Natural killer cell (primary cell): ENCODE results near the gene F2. TPM values are rescaled to one million over a fixed set of nuclear protein-coding genes. Genes with fewer than 3 reads are reported as not detected.

ENCODE experiments used
- ATAC-seq, 3 donors: fragments of 150-1000 bp in 2 of 3; fragments of 200-7000 bp in 1 of 3; cut with Tn5 transposase; 1 replicate in 1 of 3; 2 replicates in 2 of 3; pipeline ENCODE4 v1.10.0; 2021; ENCODE audit warnings: mild to moderate bottlenecking in 2 of 3, moderate library complexity in 2 of 3
- DNase-seq, 2 donors: peaks; one replicate each; pipeline versions ENCODE4 v3.0.0 to v3.0.0-alpha.2; 2013 to 2021; ENCODE audit warnings: mixed read lengths in 1 of 2
- H3K27ac ChIP-seq: one replicate; pipeline ENCODE4 v1.5.1; 2013; ENCODE audit warnings: mild to moderate bottlenecking, low read length
- H3K27me3 ChIP-seq: one replicate; pipeline ENCODE4 v1.6.1; 2013; ENCODE audit warnings: low read length; ENCODE audit not compliant: control insufficient read depth, insufficient read depth
- H3K36me3 ChIP-seq: one replicate; pipeline ENCODE4 v1.6.1; 2013; ENCODE audit warnings: low read length; ENCODE audit not compliant: control insufficient read depth, insufficient read depth
- H3K4me1 ChIP-seq: one replicate; pipeline ENCODE4 v1.6.1; 2013; ENCODE audit warnings: low read length; ENCODE audit not compliant: control insufficient read depth, insufficient read depth
- H3K4me3 ChIP-seq: one replicate; pipeline ENCODE4 v1.5.1; 2013; ENCODE audit warnings: low read length
- H3K9me3 ChIP-seq: one replicate; pipeline ENCODE4 v1.6.1; 2013; ENCODE audit warnings: low read length; ENCODE audit not compliant: control insufficient read depth, insufficient read depth
- H3K27ac Mint-ChIP-seq, 2 donors: one replicate each; pipeline ENCODE4 v1.8.0; 2022; ENCODE audit warnings: mild to moderate bottlenecking in 2 of 2, mixed read lengths in 2 of 2, moderate library complexity in 1 of 2
- H3K27me3 Mint-ChIP-seq, 2 donors: one replicate each; pipeline ENCODE4 v1.8.0; 2022; ENCODE audit warnings: low read depth in 2 of 2, mixed read lengths in 2 of 2
- H3K36me3 Mint-ChIP-seq: one replicate; pipeline ENCODE4 v1.8.0; 2022; ENCODE audit warnings: mixed read lengths
- H3K4me1 Mint-ChIP-seq, 2 donors: one replicate each; pipeline ENCODE4 v1.8.0; 2022; ENCODE audit warnings: mixed read lengths in 2 of 2
- H3K4me3 Mint-ChIP-seq: one replicate; pipeline ENCODE4 v1.8.0; 2022; ENCODE audit warnings: mild to moderate bottlenecking, moderate library complexity, mixed read lengths
- H3K9me3 Mint-ChIP-seq, 2 donors: one replicate each; pipeline ENCODE4 v1.8.0; 2022; ENCODE audit warnings: mixed read lengths in 2 of 2
- WGBS: methylation state at CpG from one replicate; pipeline ENCODE4 v1.1.7; 2013; ENCODE audit warnings: missing lambda C conversion rate; ENCODE audit not compliant: insufficient coverage; 5-methylcytosine and 5-hydroxymethylcytosine counted together
- intact Hi-C: fragments of 100-400 bp; cut with micrococcal nuclease; formaldehyde crosslinking; loops from one replicate; pipeline ENCODE4 v1.14.2; 2022
- total RNA-seq, 4 donors: library from RNA; stranded (reverse); fragments of 120-200 nt in 1 of 4; gene quantifications; one replicate each; pipeline versions ENCODE4 v1.2.3 to v1.2.4, GENCODE V29; 2013 to 2022
- TF ChIP-seq, protein P1 (sequence below): fragments of 200-600 bp; IDR thresholded peaks from one replicate; pipeline ENCODE4 v1.8.0; 2022; ENCODE audit warnings: antibody characterized with exemption

Gene F2
- total RNA-seq, 3 donors from 2014 or later (not counting 1 experiment from before 2014, with no cell fraction given) = 0.14 TPM; not detected in 2

DNA sequence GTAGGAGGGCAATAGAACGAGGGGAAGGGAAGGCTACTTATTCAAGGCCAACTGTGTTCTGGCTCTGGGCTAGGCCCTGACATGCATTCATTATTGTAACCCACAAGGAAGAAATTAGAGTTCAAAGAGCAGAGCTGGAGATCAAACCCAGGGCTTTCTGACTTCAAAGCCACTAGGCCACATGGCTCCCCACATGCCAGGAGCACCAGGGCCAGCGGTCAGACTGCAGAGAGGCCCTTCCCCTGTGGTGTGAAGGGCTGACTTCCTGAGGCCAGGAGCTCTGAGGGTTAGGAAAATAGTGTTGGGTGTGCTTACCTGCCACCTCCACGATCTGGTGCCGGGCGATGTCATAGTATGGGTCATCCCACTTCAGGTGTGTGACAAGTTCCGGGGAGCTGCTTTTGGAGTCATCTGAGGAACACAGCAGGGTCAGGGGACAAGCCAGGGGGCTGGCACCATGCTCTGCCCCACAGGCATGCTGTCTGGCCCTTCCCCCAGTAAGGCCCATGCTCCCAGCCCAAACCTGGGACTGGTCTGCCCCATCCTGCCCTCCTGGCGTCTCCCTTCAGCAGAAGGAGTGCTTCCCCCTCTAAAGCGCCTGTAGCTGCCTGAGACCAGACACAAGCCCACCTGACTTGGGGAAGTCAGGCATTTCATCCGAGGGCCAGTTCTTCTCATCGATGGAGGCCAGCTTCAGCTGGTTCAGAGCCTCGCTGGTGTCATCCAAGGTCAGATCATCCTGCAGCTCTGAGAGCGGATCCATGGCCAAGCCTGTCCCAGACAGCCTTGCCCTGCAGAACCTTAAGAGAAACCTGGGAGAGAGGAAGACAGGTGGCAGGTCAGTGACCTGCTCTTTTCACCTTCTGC is 23.4 kb upstream of the F2 start:
- H3K36me3 ChIP-seq = peaks cover 45% of the 10 kb centered on the region
- Mint-ChIP-seq H3K36me3 (no peaks in the 10 kb centered on the region), H3K9me3 (no peaks in the 10 kb centered on the region), H3K4me3 (no peak overlapping the region), H3K27me3 (no peaks in the 10 kb centered on the region), H3K4me1 (peaks cover 29 to 48% of the 10 kb centered on the region in 2 donors), H3K27ac (peak overlapping the region in 1 of 2 donors; percentile 71)
- H3K27me3 ChIP-seq = no peaks in the 10 kb centered on the region
- no peak overlapping the region for H3K27ac ChIP-seq
- TF ChIP-seq, protein P1, sequence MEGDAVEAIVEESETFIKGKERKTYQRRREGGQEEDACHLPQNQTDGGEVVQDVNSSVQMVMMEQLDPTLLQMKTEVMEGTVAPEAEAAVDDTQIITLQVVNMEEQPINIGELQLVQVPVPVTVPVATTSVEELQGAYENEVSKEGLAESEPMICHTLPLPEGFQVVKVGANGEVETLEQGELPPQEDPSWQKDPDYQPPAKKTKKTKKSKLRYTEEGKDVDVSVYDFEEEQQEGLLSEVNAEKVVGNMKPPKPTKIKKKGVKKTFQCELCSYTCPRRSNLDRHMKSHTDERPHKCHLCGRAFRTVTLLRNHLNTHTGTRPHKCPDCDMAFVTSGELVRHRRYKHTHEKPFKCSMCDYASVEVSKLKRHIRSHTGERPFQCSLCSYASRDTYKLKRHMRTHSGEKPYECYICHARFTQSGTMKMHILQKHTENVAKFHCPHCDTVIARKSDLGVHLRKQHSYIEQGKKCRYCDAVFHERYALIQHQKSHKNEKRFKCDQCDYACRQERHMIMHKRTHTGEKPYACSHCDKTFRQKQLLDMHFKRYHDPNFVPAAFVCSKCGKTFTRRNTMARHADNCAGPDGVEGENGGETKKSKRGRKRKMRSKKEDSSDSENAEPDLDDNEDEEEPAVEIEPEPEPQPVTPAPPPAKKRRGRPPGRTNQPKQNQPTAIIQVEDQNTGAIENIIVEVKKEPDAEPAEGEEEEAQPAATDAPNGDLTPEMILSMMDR = no peak
- DNase-seq = no peak
- H3K4me3 ChIP-seq = no peak overlapping the region
- H3K4me1 ChIP-seq = peaks cover 46% of the 10 kb centered on the region
- intact Hi-C loops = no loop called here
- H3K9me3 ChIP-seq = no peaks in the 10 kb centered on the region
- WGBS = 89% methylated on average over 12 of the region's 12 CpGs
- no peak for ATAC-seq

GRCh38 chr11:46696212-46696558 is 22.8 kb upstream of the F2 start:
- Mint-ChIP-seq H3K27ac (peak overlapping the region in 1 of 2 donors; percentile 71), H3K9me3 (no peaks in the 10 kb centered on the region), H3K27me3 (no peaks in the 10 kb centered on the region), H3K4me3 (no peak overlapping the region), H3K36me3 (no peaks in the 10 kb centered on the region), H3K4me1 (peaks cover 33 to 52% of the 10 kb centered on the region in 2 donors)
- ATAC-seq = no peak
- intact Hi-C loops = no loop called here
- WGBS = 95% methylated on average over 11 of the region's 11 CpGs
- TF ChIP-seq, protein P1 = no peak
- Histone ChIP-seq H3K36me3 (peaks cover 40% of the 10 kb centered on the region), H3K4me3 (no peak overlapping the region), H3K4me1 (peaks cover 49% of the 10 kb centered on the region), H3K9me3 (no peaks in the 10 kb centered on the region), H3K27ac (no peak overlapping the region), H3K27me3 (no peaks in the 10 kb centered on the region)
- no peak for DNase-seq

DNA sequence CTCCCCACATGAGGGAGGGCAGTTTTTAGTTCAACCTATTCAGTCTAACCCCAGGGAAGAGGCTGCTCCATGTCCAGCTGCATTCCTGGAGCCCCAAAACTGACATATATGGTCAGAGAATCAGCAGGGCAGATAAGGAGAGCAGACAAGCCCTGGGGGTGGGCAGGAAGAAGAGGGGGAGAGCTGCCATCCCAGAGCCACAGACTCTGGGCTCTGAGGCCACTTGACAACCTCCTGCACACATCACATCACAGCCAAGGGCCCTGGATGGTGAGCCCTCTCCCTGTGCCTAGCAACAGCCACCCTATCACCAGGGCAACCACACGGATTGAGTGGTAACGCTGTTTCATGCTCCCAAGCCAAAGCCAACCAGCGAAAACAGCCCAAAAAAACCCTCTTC is 21.7 kb upstream of the F2 start:
- no peaks in the 10 kb centered on the region for H3K9me3 ChIP-seq
- ATAC-seq (no peak), DNase-seq (no peak)
- no peak overlapping the region for H3K4me3 ChIP-seq
- TF ChIP-seq, protein P1 = no peak
- Mint-ChIP-seq H3K9me3 (no peaks in the 10 kb centered on the region), H3K4me1 (peaks cover 41 to 60% of the 10 kb centered on the region in 2 donors), H3K4me3 (peak overlapping the region; percentile 56), H3K27me3 (no peaks in the 10 kb centered on the region), H3K27ac (peak overlapping the region; percentile 40 to 74), H3K36me3 (no peaks in the 10 kb centered on the region)
- WGBS = 91% methylated on average over 3 of the region's 3 CpGs
- H3K36me3 ChIP-seq = peaks cover 35% of the 10 kb centered on the region
- no peak overlapping the region for H3K27ac ChIP-seq
- H3K27me3 ChIP-seq = no peaks in the 10 kb centered on the region
- H3K4me1 ChIP-seq = peaks cover 53% of the 10 kb centered on the region
- intact Hi-C loops = no loop called here
